Breast epithelium (tissue), 3 donors: ENCODE measurements around the gene UBN2.

ENCODE experiments used
- POLR2A ChIP-seq: fragments of 450-650 bp; IDR thresholded peaks from one replicate; pipeline ENCODE4 v1.6.1; 2016; ENCODE audit warnings: antibody characterized with exemption, mild to moderate bottlenecking, moderate library complexity
- POLR2AphosphoS5 ChIP-seq, 3 donors: sonication (generic); formaldehyde crosslinking; IDR thresholded peaks; one replicate each; pipeline ENCODE4 v1.6.1; 2017; ENCODE audit warnings: antibody characterized with exemption in 3 of 3
- TF ChIP-seq, protein P1 (sequence below), 3 donors: fragments of 450-650 bp; IDR thresholded peaks; one replicate each; pipeline ENCODE4 v1.5.1; 2016 to 2017; ENCODE audit warnings: antibody characterized with exemption in 3 of 3, mild to moderate bottlenecking in 3 of 3, moderate library complexity in 3 of 3

GRCh38 chr7:139186146-139186545 is 44.9 kb upstream of the UBN2 start:
- TF ChIP-seq POLR2A: no peak
- TF ChIP-seq, protein P1, sequence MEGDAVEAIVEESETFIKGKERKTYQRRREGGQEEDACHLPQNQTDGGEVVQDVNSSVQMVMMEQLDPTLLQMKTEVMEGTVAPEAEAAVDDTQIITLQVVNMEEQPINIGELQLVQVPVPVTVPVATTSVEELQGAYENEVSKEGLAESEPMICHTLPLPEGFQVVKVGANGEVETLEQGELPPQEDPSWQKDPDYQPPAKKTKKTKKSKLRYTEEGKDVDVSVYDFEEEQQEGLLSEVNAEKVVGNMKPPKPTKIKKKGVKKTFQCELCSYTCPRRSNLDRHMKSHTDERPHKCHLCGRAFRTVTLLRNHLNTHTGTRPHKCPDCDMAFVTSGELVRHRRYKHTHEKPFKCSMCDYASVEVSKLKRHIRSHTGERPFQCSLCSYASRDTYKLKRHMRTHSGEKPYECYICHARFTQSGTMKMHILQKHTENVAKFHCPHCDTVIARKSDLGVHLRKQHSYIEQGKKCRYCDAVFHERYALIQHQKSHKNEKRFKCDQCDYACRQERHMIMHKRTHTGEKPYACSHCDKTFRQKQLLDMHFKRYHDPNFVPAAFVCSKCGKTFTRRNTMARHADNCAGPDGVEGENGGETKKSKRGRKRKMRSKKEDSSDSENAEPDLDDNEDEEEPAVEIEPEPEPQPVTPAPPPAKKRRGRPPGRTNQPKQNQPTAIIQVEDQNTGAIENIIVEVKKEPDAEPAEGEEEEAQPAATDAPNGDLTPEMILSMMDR (IDR thresholded peaks at IDR 0.05): no peak
- TF ChIP-seq POLR2AphosphoS5 (IDR thresholded peaks at IDR 0.05): no peak
